ENCODE measurements around the gene PDGFC.

DNA sequence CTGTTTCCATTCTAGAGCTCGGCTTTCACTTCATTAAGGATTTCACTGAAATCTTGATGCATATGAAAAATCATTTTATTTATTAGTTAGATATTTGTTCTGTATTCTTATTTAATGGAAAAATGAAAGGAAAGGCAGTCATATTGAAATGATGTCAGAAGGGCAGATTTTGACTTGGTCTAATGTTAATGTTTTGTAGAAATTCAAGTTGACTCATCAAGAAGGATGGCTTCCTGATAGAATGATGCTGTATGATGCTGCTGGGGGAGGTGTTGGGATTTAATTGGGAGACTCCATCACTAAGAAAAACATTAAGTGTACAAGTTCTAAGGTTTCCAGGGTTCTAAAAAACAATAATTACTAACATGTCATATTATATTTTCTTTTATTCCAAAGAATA is 204.8 kb downstream of the PDGFC start:
- TF ChIP-seq CTCF (IDR thresholded peaks at IDR 0.05) (no peak), POLR2A (IDR thresholded peaks at IDR 0.05) (no peak)
